Astrocyte of the cerebellum (primary cell): ENCODE measurements around the gene RNF213.

Experiments used
- DNase-seq: peaks from one replicate; pipeline ENCODE4 v3.0.0-alpha.2; 2011; ENCODE audit warnings: low read depth
- H3K4me3 ChIP-seq: 2 replicates; pipeline ENCODE4 v1.5.1; 2011; ENCODE audit warnings: mild to moderate bottlenecking, low read depth, low read length, moderate library complexity
- in situ Hi-C: cut with HindIII; loops from 2 replicates; pipeline ENCODE4 v1.10.0; 2017; ENCODE audit warnings: low sequenced_read_pairs
- TF ChIP-seq, protein P1 (sequence below): IDR thresholded peaks from 2 replicates; pipeline ENCODE4 v1.5.1; 2012; ENCODE audit warnings: low read length, low read depth, moderate library complexity, mild to moderate bottlenecking; ENCODE audit errors: missing control alignments

Gene RNF213

GRCh38 chr17:80442764-80443163, 182.1 kb downstream of the RNF213 start:
- in situ Hi-C loops: loop anchor here (25.0 kb wide), 2 partner anchors 520 to 645 kb away; no protein-coding TSS in a partner anchor
- no peak for DNase-seq
- H3K4me3 ChIP-seq: no peak overlapping the region
- TF ChIP-seq, protein P1, sequence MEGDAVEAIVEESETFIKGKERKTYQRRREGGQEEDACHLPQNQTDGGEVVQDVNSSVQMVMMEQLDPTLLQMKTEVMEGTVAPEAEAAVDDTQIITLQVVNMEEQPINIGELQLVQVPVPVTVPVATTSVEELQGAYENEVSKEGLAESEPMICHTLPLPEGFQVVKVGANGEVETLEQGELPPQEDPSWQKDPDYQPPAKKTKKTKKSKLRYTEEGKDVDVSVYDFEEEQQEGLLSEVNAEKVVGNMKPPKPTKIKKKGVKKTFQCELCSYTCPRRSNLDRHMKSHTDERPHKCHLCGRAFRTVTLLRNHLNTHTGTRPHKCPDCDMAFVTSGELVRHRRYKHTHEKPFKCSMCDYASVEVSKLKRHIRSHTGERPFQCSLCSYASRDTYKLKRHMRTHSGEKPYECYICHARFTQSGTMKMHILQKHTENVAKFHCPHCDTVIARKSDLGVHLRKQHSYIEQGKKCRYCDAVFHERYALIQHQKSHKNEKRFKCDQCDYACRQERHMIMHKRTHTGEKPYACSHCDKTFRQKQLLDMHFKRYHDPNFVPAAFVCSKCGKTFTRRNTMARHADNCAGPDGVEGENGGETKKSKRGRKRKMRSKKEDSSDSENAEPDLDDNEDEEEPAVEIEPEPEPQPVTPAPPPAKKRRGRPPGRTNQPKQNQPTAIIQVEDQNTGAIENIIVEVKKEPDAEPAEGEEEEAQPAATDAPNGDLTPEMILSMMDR: no peak

GRCh38 chr17:80443498-80443897, 182.8 kb downstream of the RNF213 start:
- H3K4me3 ChIP-seq: no peak overlapping the region
- TF ChIP-seq, protein P1: no peak
- in situ Hi-C loops: loop anchor here (25.0 kb wide), 2 partner anchors 519 to 644 kb away; no protein-coding TSS in a partner anchor
- no peak for DNase-seq

DNA sequence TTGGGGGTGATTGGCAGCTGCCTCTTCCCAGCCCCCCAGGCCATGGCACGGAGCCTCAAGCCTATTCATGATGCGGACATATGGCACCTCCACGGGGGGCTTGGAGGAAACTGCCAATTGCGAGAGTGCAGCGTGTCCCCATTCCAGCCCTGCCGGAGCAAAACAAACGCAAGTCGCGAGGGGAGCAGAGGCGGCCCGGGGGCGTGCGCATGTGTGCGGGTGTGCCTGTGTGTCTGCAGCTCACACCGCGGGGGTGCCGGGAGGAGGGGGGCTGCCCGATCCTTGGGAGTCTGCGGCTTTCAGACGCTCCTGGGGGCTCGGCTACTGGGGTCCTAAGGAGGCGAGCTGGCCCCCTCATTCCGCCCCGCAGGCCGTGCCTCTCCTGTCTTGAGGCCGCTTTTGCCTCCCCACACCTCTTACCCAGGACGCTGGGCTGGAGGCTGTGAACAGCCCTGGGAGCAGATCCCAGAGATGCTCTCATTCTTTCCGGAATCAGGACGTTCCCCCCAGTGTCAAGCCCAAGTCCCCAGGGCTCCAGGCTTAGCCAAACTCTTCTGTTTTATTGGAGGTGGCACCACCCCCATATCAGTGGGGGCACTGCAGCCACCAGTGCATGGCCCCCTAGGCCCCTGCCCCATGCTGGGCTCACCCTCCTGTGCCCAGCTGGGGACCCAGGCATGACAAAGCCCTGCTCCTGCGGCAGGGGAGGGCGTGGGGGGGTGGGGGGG, 183.4 kb downstream of the RNF213 start:
- in situ Hi-C loops: loop anchor here (25.0 kb wide), 2 partner anchors 518 to 643 kb away; no protein-coding TSS in a partner anchor
- TF ChIP-seq, protein P1: no peak
- no peak for DNase-seq
- H3K4me3 ChIP-seq: no peak overlapping the region

DNA sequence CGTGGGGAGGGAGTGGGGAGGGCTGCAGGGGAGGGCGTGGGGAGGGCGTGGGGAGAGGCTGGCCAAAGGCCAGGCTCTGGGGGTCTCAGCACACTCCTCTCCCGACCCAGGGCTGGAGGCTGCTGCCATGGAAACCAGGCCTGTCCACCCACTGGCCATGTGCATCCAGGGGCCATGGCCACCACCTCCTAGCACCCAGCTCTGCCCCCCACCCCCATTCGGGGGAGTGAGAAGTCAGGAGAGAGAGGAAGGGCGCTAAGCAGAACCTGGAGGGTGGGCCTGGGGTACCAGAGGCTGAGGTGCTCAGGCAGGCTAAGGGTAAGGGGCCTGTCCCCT, 184.0 kb downstream of the RNF213 start:
- in situ Hi-C loops: loop anchor here (25.0 kb wide), 2 partner anchors 518 to 643 kb away; no protein-coding TSS in a partner anchor
- DNase-seq: no peak
- H3K4me3 ChIP-seq: no peak overlapping the region
- TF ChIP-seq, protein P1: no peak

- no peak overlapping the region for H3K4me3 ChIP-seq
- in situ Hi-C loops: loop anchor here (25.0 kb wide), 2 partner anchors 517 to 642 kb away; no protein-coding TSS in a partner anchor
- DNase-seq: no peak
- TF ChIP-seq, protein P1: no peak
Observed at GRCh38 chr17:80445007-80445725, 184.5 kb downstream of the RNF213 start.

GRCh38 chr17:80445726-80446110, 185.1 kb downstream of the RNF213 start:
- no peak overlapping the region for H3K4me3 ChIP-seq
- in situ Hi-C loops: loop anchor here (25.0 kb wide), 2 partner anchors 517 to 642 kb away; no protein-coding TSS in a partner anchor
- TF ChIP-seq, protein P1: no peak
- no peak for DNase-seq
